ENCODE results near the gene ARAP2.

Gene ARAP2

GRCh38 chr4:36046026-36046425 lies 198.3 kb downstream of the ARAP2 start:
- no peak overlapping the region for H3K4me3 ChIP-seq (ENCODE audit: control insufficient read depth, low read depth, low read length)
- no peak for TF ChIP-seq CTCF (conservative IDR thresholded peaks at IDR 0.05; ENCODE audit: control insufficient read depth, insufficient read depth, low read depth, low read length)
- no peak for DNase-seq (ENCODE audit: low read depth)

- no peak for DNase-seq (ENCODE audit: low read depth)
- H3K4me3 ChIP-seq (ENCODE audit: control insufficient read depth, low read depth, low read length) = no peak overlapping the region
- no peak for TF ChIP-seq CTCF (conservative IDR thresholded peaks at IDR 0.05; ENCODE audit: control insufficient read depth, insufficient read depth, low read depth, low read length)
These were observed 200.4 kb downstream of the ARAP2 start for GRCh38 chr4:36043901-36044300.

DNA sequence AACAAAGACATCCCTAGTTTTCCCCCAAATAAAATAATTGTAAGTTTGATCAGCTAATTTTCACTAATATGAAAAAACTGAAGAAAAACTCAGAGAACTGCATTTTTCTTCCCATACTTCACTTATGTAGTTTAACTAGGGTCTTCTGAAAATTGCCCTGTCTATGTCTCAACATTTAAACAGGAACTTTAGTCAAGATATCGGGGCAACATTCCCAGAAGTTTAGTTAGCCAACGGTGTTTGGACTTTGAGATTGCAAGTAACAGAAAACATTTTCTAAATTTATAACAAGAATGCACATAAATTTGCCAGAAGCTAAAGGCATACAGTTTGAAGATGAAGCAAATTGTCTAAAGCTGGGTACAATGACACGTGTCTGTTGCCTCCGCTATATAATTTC lies 201.1 kb downstream of the ARAP2 start:
- DNase-seq (ENCODE audit: low read depth) = no peak
- no peak for TF ChIP-seq CTCF (conservative IDR thresholded peaks at IDR 0.05; ENCODE audit: control insufficient read depth, insufficient read depth, low read depth, low read length)
- H3K4me3 ChIP-seq (ENCODE audit: control insufficient read depth, low read depth, low read length) = no peak overlapping the region

GRCh38 chr4:36042122-36042970 lies 202.0 kb downstream of the ARAP2 start:
- TF ChIP-seq CTCF (conservative IDR thresholded peaks at IDR 0.05; ENCODE audit: control insufficient read depth, insufficient read depth, low read depth, low read length) = no peak
- no peak overlapping the region for H3K4me3 ChIP-seq (ENCODE audit: control insufficient read depth, low read depth, low read length)
- no peak for DNase-seq (ENCODE audit: low read depth)

DNA sequence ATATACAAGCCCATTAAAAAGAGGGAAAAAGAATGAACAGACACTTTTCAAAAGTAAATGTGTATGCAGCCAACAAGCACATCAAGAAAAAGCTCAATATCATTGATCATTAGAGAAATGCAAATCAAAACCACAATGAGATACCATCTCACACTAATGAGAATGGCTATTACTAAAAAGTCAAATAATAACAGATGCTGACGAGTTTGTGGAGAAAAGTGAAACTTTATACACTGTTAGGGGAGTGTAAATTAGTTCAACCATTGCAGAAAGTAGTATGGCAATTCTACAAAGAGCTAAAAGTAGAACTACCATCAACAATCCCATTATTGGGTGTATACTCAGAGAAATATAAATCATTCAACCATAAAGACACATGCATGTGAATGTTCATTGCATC lies 203.0 kb downstream of the ARAP2 start:
- no peak overlapping the region for H3K4me3 ChIP-seq (ENCODE audit: control insufficient read depth, low read depth, low read length)
- no peak for DNase-seq (ENCODE audit: low read depth)
- no peak for TF ChIP-seq CTCF (conservative IDR thresholded peaks at IDR 0.05; ENCODE audit: control insufficient read depth, insufficient read depth, low read depth, low read length)

GRCh38 chr4:36039026-36039425 lies 205.3 kb downstream of the ARAP2 start:
- H3K4me3 ChIP-seq (ENCODE audit: control insufficient read depth, low read depth, low read length) = no peak overlapping the region
- no peak for TF ChIP-seq CTCF (conservative IDR thresholded peaks at IDR 0.05; ENCODE audit: control insufficient read depth, insufficient read depth, low read depth, low read length)
- DNase-seq (ENCODE audit: low read depth) = no peak
